HL-60 (cell line): ENCODE measurements around the gene GPN1.

ENCODE experiments used
- CTCF ChIP-seq: IDR thresholded peaks from one replicate; pipeline ENCODE4 v1.5.1; 2011; ENCODE audit warnings: low read length, control low read depth, inconsistent platforms; ENCODE audit not compliant: insufficient read depth
- GABPA ChIP-seq: IDR thresholded peaks from 2 replicates; pipeline ENCODE4 v1.6.1; 2012; ENCODE audit warnings: low read depth
- POLR2AphosphoS5 ChIP-seq: IDR thresholded peaks from 2 replicates; pipeline ENCODE4 v1.6.1; 2012; ENCODE audit warnings: low read depth
- REST ChIP-seq: IDR thresholded peaks from 2 replicates; pipeline ENCODE4 v1.6.1; 2012; ENCODE audit warnings: low read depth; ENCODE audit not compliant: insufficient replicate concordance
- SPI1 ChIP-seq: IDR thresholded peaks from 2 replicates; pipeline ENCODE4 v1.6.1; 2012; ENCODE audit warnings: low read depth, mild to moderate bottlenecking, borderline replicate concordance

GRCh38 chr2:27661371-27661770, 32.5 kb downstream of the GPN1 start:
- TF ChIP-seq CTCF (no peak), POLR2AphosphoS5 (no peak), GABPA (no peak), REST (no peak), SPI1 (no peak)
